DMS53 treated with DMSO at 0.1 percent for 48 hours (cell line): ENCODE data around the gene FA2H.

Experiments used
- DNase-seq: peaks from one replicate; lab custom pipeline; 2025; ENCODE audit not compliant: unreplicated experiment; lab: John Stamatoyannopoulos, UW

FA2H gene

GRCh38 chr16:74745109-74745615, 29.5 kb downstream of the FA2H start:
- DNase-seq = no peak

GRCh38 chr16:74744566-74744965, 30.1 kb downstream of the FA2H start:
- DNase-seq = no peak

- peak; percentile 71 for DNase-seq
Measured at GRCh38 chr16:74743668-74744299, 30.8 kb downstream of the FA2H start.

GRCh38 chr16:74743045-74743667, 31.5 kb downstream of the FA2H start:
- no peak for DNase-seq

- DNase-seq = no peak
Measured at GRCh38 chr16:74742051-74742481, 32.6 kb downstream of the FA2H start.

- no peak for DNase-seq
Measured at GRCh38 chr16:74740795-74741304, 33.8 kb downstream of the FA2H start.

GRCh38 chr16:74739275-74739674, 35.3 kb downstream of the FA2H start:
- DNase-seq = no peak

- DNase-seq = no peak
Measured at GRCh38 chr16:74738816-74739215, 35.8 kb downstream of the FA2H start.

GRCh38 chr16:74738113-74738541, 36.5 kb downstream of the FA2H start:
- no peak for DNase-seq

- DNase-seq = no peak
Measured at GRCh38 chr16:74737521-74737920, 37.1 kb downstream of the FA2H start.

GRCh38 chr16:74736531-74737157, 38.0 kb downstream of the FA2H start:
- no peak for DNase-seq

- DNase-seq = no peak
Measured at GRCh38 chr16:74735554-74735953, 39.1 kb downstream of the FA2H start.

GRCh38 chr16:74735162-74735452, 39.5 kb downstream of the FA2H start:
- no peak for DNase-seq

- no peak for DNase-seq
Measured at GRCh38 chr16:74734361-74735161, 40.1 kb downstream of the FA2H start.

- no peak for DNase-seq
Measured at GRCh38 chr16:74732707-74733350, 41.8 kb downstream of the FA2H start.

- DNase-seq = no peak
Measured at GRCh38 chr16:74731853-74732477, 42.7 kb downstream of the FA2H start.

GRCh38 chr16:74729783-74730683, 44.6 kb downstream of the FA2H start:
- no peak for DNase-seq

- DNase-seq = no peak
Measured at GRCh38 chr16:74727903-74728302, 46.7 kb downstream of the FA2H start.

GRCh38 chr16:74726716-74727115, 47.9 kb downstream of the FA2H start:
- no peak for DNase-seq
